ENCODE results near the gene CLDND2. TPM values are rescaled to one million over a fixed set of nuclear protein-coding genes. Genes with fewer than 3 reads are reported as not detected.

The CLDND2 gene
- total RNA-seq, 1 experiment from 2014 or later, result 0.95 TPM

GRCh38 chr19:51341976-51342580, 26.7 kb downstream of the CLDND2 start, which contains the start of gene VSIG10L:
VSIG10L (minus strand) TSS chr19:51342139; CDS start chr19:51342124, 15 bp downstream.
- DNase-seq (ENCODE audit: low read depth, low spot score), result no peak
- TSS peak; percentile 65 for BruUV-seq (replicated peaks)
- intact Hi-C loops (cut with micrococcal nuclease; ENCODE audit: unreplicated experiment) (no loop called here), in situ Hi-C loops (cut with HindIII; ENCODE audit: low pct_unique_long_range_greater_than_20kb, low sequenced_read_pairs) (no loop called here)
- Histone ChIP-seq H3K36me3 (ENCODE audit: control insufficient read depth, insufficient read depth, low read length) (no peaks in the 10 kb centered on the region), H3K27ac (ENCODE audit: low read length) (no peak within 1 kb of the TSS), H3K27me3 (ENCODE audit: control insufficient read depth, insufficient read depth, low read length) (no peaks in the 10 kb centered on the region), H3K4me3 (ENCODE audit: low read depth in 2 of 2, low read length in 2 of 2) (no peak within 1 kb of the TSS), H3K9me3 (ENCODE audit: control insufficient read depth, insufficient read depth, low read depth, low read length) (no peaks in the 10 kb centered on the region), H3K4me1 (ENCODE audit: control insufficient read depth, insufficient read depth, low read length) (no peaks in the 10 kb centered on the region)
- ATAC-seq, result no peak
- CTCF ChIA-PET, result interaction anchor here (0.9 kb wide), 1 partner anchor 319 kb away, joined by 3 read pairs; no protein-coding TSS in a partner anchor
- TF ChIP-seq TCF7L2 (IDR thresholded peaks at IDR 0.05; ENCODE audit: low read depth, low read length) (no peak), REST (IDR thresholded peaks at IDR 0.05; ENCODE audit: insufficient read depth in 1 of 2, low read depth in 2 of 2, low read length in 1 of 2) (peak; percentile 66 to 79)
- POLR2A ChIA-PET, result no interaction called here

DNA sequence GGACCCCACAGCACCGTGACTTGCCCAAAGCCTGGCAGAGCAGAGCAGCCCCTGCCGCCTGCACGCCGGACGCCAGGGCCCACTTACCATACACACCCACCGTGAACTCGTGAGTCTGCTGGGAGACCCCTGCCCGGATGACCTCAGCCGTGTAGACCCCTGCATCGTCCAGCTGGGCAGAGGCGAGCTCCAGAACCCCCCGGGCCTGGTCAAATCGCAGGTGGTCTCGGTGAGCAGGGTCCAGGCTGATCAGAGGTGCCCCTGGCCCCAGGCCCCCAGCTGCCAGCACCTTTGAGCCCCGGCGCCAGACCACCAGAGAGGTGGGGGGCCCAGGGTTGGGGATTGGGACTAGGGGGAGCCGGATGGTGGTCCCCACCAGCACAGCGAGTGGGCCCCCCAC, 27.7 kb downstream of the CLDND2 start:
- TF ChIP-seq POLR2AphosphoS5 (IDR thresholded peaks at IDR 0.05; ENCODE audit: low read depth, low read length) (no peak), TCF7L2 (IDR thresholded peaks at IDR 0.05; ENCODE audit: low read depth, low read length) (no peak), SIN3A (IDR thresholded peaks at IDR 0.05; ENCODE audit: borderline replicate concordance, insufficient read depth, low read depth, low read length) (no peak), REST (IDR thresholded peaks at IDR 0.05; ENCODE audit: insufficient read depth in 1 of 2, low read depth in 2 of 2, low read length in 1 of 2) (no peak)
- TF ChIP-seq, protein P1, sequence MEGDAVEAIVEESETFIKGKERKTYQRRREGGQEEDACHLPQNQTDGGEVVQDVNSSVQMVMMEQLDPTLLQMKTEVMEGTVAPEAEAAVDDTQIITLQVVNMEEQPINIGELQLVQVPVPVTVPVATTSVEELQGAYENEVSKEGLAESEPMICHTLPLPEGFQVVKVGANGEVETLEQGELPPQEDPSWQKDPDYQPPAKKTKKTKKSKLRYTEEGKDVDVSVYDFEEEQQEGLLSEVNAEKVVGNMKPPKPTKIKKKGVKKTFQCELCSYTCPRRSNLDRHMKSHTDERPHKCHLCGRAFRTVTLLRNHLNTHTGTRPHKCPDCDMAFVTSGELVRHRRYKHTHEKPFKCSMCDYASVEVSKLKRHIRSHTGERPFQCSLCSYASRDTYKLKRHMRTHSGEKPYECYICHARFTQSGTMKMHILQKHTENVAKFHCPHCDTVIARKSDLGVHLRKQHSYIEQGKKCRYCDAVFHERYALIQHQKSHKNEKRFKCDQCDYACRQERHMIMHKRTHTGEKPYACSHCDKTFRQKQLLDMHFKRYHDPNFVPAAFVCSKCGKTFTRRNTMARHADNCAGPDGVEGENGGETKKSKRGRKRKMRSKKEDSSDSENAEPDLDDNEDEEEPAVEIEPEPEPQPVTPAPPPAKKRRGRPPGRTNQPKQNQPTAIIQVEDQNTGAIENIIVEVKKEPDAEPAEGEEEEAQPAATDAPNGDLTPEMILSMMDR (IDR thresholded peaks at IDR 0.05), result no peak
- intact Hi-C loops (cut with micrococcal nuclease; ENCODE audit: unreplicated experiment) (no loop called here), in situ Hi-C loops (cut with HindIII; ENCODE audit: low pct_unique_long_range_greater_than_20kb, low sequenced_read_pairs) (no loop called here)
- BruUV-seq (replicated peaks), result no TSS peak
- H3K27me3 ChIP-seq (ENCODE audit: control insufficient read depth, insufficient read depth, low read length), result no peaks in the 10 kb centered on the region
- H3K4me1 ChIP-seq (ENCODE audit: control insufficient read depth, insufficient read depth, low read length), result no peaks in the 10 kb centered on the region
- H3K4me3 ChIP-seq (ENCODE audit: low read depth in 2 of 2, low read length in 2 of 2), result no peak overlapping the region
- POLR2A ChIA-PET, result no interaction called here
- H3K27ac ChIP-seq (ENCODE audit: low read length), result no peak overlapping the region
- DNase-seq (ENCODE audit: low read depth, low spot score) (no peak), ATAC-seq (no peak)
- CTCF ChIA-PET, result no interaction called here
- H3K36me3 ChIP-seq (ENCODE audit: control insufficient read depth, insufficient read depth, low read length), result no peaks in the 10 kb centered on the region
- H3K9me3 ChIP-seq (ENCODE audit: control insufficient read depth, insufficient read depth, low read depth, low read length), result no peaks in the 10 kb centered on the region
